Colonic mucosa (tissue), 4 donors: ENCODE results near the gene EID1. TPM values are rescaled to one million over a fixed set of nuclear protein-coding genes. Genes with fewer than 3 reads are reported as not detected.

ENCODE experiments used
- DNase-seq: peaks from one replicate; pipeline ENCODE4 v3.0.0-alpha.2; 2020
- H3K27ac ChIP-seq: fragments of 200-600 bp; one replicate; pipeline ENCODE4 v1.8.0; 2021
- H3K27me3 ChIP-seq: fragments of 200-600 bp; one replicate; pipeline ENCODE4 v1.8.0; 2021
- H3K36me3 ChIP-seq: fragments of 200-600 bp; one replicate; pipeline ENCODE4 v1.8.0; 2021
- H3K4me1 ChIP-seq: fragments of 200-600 bp; one replicate; pipeline ENCODE4 v1.8.0; 2021; ENCODE audit warnings: mild to moderate bottlenecking
- H3K4me3 ChIP-seq: fragments of 200-600 bp; one replicate; pipeline ENCODE4 v1.8.0; 2021
- H3K9ac ChIP-seq, 2 donors: one replicate each; pipeline ENCODE4 v1.7.0; 2013; ENCODE audit warnings: control low read depth in 2 of 2, low read depth in 2 of 2, low read length in 2 of 2
- H3K9me3 ChIP-seq: fragments of 200-600 bp; one replicate; pipeline ENCODE4 v1.8.0; 2021
- intact Hi-C: fragments of 100-400 bp; cut with DNase I; formaldehyde crosslinking; loops from one replicate; pipeline ENCODE4 v1.14.1; 2022
- total RNA-seq, 2 donors: library from RNA; stranded (reverse); fragmentation: NEBNext Ultra II Directional in 1 of 2; extraction: Animal tissue kit (Norgen Biotek cat#: 25700) in 1 of 2; gene quantifications; one replicate each; pipeline ENCODE4 v1.2.1, GENCODE V29; 2021
- TF ChIP-seq, protein P1 (sequence below): fragments of 200-600 bp; IDR thresholded peaks from one replicate; pipeline ENCODE4 v1.8.0; 2022; ENCODE audit warnings: antibody characterized with exemption, mild to moderate bottlenecking
- donor health status: healthy.
- donor health status: DM: no; HTN: no; CAD: no.
- donor health status: DM: no; HTN: no; CAD: no.

EID1 gene
- total RNA-seq, 2 donors from 2014 or later = 54.2 to 66.0 TPM

DNA sequence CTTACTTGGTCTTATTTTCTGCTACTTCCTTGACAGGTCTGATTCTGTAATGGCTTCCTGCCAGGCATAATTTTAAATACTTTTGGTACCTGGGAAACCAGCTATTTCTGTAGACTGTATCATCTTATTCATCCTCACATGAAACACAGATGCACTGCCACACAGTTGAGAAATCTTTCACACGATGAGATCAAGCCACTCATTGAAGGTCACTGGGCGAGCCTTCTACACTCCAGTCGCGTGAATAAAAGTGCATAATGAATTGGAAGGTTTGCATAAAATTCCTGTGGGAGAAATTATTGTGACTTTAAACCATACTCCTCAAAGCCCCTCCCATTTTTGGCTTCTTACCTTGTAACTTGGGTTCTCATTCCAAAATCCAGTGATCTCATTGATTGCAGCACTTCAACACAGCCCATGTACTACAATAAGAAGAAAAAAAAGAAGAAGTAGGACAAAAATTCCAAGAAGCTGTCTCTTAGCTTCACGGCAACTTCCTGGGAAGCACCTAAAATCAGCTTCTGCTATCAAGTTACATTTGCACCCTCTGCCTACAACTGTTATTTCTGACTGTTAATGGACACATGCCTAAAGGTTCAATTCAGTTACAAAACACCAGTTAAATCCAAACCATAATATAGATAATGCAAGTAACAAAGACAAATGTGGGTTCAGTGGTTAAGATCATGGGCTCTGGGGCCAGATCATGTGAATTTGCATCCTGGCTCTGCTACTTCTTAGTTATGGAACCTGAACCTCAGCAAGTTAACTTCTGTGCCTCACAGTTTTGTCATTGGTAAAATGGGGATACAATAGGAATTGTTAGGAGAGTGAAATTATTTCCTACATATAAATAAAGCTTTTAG, 46.8 kb downstream of the EID1 start:
- no peak overlapping the region for H3K9ac ChIP-seq

GRCh38 chr15:48925714-48926223, 47.8 kb downstream of the EID1 start:
- H3K9me3 ChIP-seq = no peaks in the 10 kb centered on the region
- no peak for DNase-seq
- H3K27me3 ChIP-seq = no peaks in the 10 kb centered on the region
- H3K4me1 ChIP-seq = no peaks in the 10 kb centered on the region
- no peak overlapping the region for H3K9ac ChIP-seq
- H3K4me3 ChIP-seq = no peak overlapping the region
- TF ChIP-seq, protein P1, sequence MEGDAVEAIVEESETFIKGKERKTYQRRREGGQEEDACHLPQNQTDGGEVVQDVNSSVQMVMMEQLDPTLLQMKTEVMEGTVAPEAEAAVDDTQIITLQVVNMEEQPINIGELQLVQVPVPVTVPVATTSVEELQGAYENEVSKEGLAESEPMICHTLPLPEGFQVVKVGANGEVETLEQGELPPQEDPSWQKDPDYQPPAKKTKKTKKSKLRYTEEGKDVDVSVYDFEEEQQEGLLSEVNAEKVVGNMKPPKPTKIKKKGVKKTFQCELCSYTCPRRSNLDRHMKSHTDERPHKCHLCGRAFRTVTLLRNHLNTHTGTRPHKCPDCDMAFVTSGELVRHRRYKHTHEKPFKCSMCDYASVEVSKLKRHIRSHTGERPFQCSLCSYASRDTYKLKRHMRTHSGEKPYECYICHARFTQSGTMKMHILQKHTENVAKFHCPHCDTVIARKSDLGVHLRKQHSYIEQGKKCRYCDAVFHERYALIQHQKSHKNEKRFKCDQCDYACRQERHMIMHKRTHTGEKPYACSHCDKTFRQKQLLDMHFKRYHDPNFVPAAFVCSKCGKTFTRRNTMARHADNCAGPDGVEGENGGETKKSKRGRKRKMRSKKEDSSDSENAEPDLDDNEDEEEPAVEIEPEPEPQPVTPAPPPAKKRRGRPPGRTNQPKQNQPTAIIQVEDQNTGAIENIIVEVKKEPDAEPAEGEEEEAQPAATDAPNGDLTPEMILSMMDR = no peak
- intact Hi-C loops = no loop called here
- H3K36me3 ChIP-seq = no peaks in the 10 kb centered on the region
- no peak overlapping the region for H3K27ac ChIP-seq

More for the DNA sequence above, 46.8 kb downstream of the EID1 start:
- H3K4me1 ChIP-seq = no peaks in the 10 kb centered on the region
- TF ChIP-seq, protein P1 = no peak
- H3K4me3 ChIP-seq = no peak overlapping the region
- intact Hi-C loops = no loop called here
- DNase-seq = no peak
- H3K9me3 ChIP-seq = no peaks in the 10 kb centered on the region
- H3K27ac ChIP-seq = no peak overlapping the region
- H3K27me3 ChIP-seq = no peaks in the 10 kb centered on the region
- no peaks in the 10 kb centered on the region for H3K36me3 ChIP-seq

GRCh38 chr15:48928877-48929538, 51.1 kb downstream of the EID1 start:
- Histone ChIP-seq H3K4me1 (no peaks in the 10 kb centered on the region), H3K9me3 (no peaks in the 10 kb centered on the region), H3K4me3 (no peak overlapping the region), H3K27ac (no peak overlapping the region), H3K9ac (no peak overlapping the region), H3K36me3 (no peaks in the 10 kb centered on the region), H3K27me3 (no peaks in the 10 kb centered on the region)
- intact Hi-C loops = no loop called here
- DNase-seq = no peak
- TF ChIP-seq, protein P1 = no peak

- no peak for DNase-seq
- Histone ChIP-seq H3K9me3 (no peaks in the 10 kb centered on the region), H3K27me3 (no peaks in the 10 kb centered on the region), H3K27ac (no peak overlapping the region), H3K4me3 (no peak overlapping the region), H3K4me1 (no peaks in the 10 kb centered on the region), H3K9ac (no peak overlapping the region), H3K36me3 (no peaks in the 10 kb centered on the region)
- intact Hi-C loops = no loop called here
- TF ChIP-seq, protein P1 = no peak
Observed at GRCh38 chr15:48929661-48930060, 51.7 kb downstream of the EID1 start.

Other genes with a start within 250 kb of the EID1 start
- 10 to 100 TPM in 1 of 2 donors, 1 to 10 TPM in 1; 6.6 to 19.5 TPM for gene FBN1, start 232.4 kb upstream of the EID1 start, total RNA-seq
- gene CEP152, start 67.1 kb upstream of the EID1 start, total RNA-seq = 10 to 100 TPM in 1 of 2 donors, 1 to 10 TPM in 1; 4.8 to 11.8 TPM
- under 1 TPM; 0.30 to 0.50 TPM for gene SHC4, start 85.8 kb downstream of the EID1 start, total RNA-seq
- 10 to 100 TPM; 26.9 to 45.2 TPM for gene SECISBP2L, start 168.3 kb downstream of the EID1 start, total RNA-seq